ENCODE measurements around the gene FHIT.

DNA sequence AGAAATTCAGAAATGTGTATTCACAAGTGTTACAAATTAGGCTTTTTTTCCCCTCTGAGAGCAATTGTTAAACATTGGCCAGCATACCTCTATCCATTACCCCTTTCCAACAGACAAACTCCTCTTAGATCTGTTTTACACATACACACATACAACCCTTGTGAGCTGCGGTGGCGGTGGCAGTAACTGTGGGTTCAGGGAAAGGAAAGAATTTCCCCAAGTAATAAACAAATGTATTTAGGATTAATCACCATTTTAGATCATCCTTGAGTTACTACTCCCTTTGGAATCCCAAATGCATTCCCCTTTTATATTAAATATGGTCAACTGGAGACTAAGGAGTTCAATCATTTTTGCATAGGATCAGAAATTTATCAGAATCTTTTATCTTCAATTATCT, 667.0 kb downstream of the FHIT start:
- TF ChIP-seq POLR2AphosphoS5 (IDR thresholded peaks at IDR 0.05; ENCODE audit: low read depth, low read length) (no peak), POLR2A (IDR thresholded peaks at IDR 0.05; ENCODE audit: low read depth, low read length) (no peak)

Data from GM12892 (cell line).